A549 (cell line): ENCODE data around the gene ZNF43.
"Not testable (repeated sequence)": the region's sequence is repeated elsewhere in the genome, so short reads cannot be mapped to it uniquely, and the experiment has no call there.

Source experiments
- CHD2 ChIP-seq: fragments of 150-350 bp; IDR thresholded peaks from 2 replicates; pipeline ENCODE4 v1.6.1; 2014; ENCODE audit warnings: low read length; ENCODE audit not compliant: partially characterized antibody
- EP300 ChIP-seq, 2 experiments: fragments of >200 bp; sonication (Bioruptor Twin); formaldehyde crosslinking; IDR thresholded peaks; 2 replicates in 1 of 2; 3 replicates in 1 of 2; pipeline ENCODE4 v1.6.1; 2016 to 2017
- GATA3 ChIP-seq: IDR thresholded peaks from 2 replicates; pipeline ENCODE4 v1.6.1; 2012; ENCODE audit warnings: borderline replicate concordance
- KDM5A ChIP-seq: fragments of 200-600 bp; sonication (generic); IDR thresholded peaks from 2 replicates; pipeline ENCODE4 v1.6.1; 2016; ENCODE audit warnings: antibody characterized with exemption, mild to moderate bottlenecking
- MAFK ChIP-seq: fragments of 450-650 bp; IDR thresholded peaks from 2 replicates; pipeline ENCODE4 v1.6.1; 2014; ENCODE audit not compliant: partially characterized antibody
- MAZ ChIP-seq: fragments of 150-350 bp; IDR thresholded peaks from 2 replicates; pipeline ENCODE4 v1.6.1; 2014; ENCODE audit warnings: antibody characterized with exemption, low read depth, low read length, borderline replicate concordance
- MYC ChIP-seq: IDR thresholded peaks from 2 replicates; pipeline ENCODE4 v1.6.1; 2012; ENCODE audit warnings: mild to moderate bottlenecking, inconsistent platforms, low read length, improper control_type of control experiment, borderline replicate concordance
- POLR2A ChIP-seq: IDR thresholded peaks from 2 replicates; pipeline ENCODE4 v1.6.1; 2012; ENCODE audit warnings: mild to moderate bottlenecking, low read length
- POLR2AphosphoS2 ChIP-seq: conservative IDR thresholded peaks from 2 replicates; pipeline ENCODE4 v1.6.1; 2012; ENCODE audit warnings: low read length, improper control_type of control experiment, inconsistent platforms
- SREBF2 ChIP-seq: fragments of 450-650 bp; IDR thresholded peaks from 2 replicates; pipeline ENCODE4 v1.6.1; 2014; ENCODE audit warnings: mild to moderate bottlenecking, moderate library complexity
- TF ChIP-seq, protein P1 (sequence below): fragments of 450-650 bp; IDR thresholded peaks from 2 replicates; pipeline ENCODE4 v1.6.1; 2014; ENCODE audit warnings: antibody characterized with exemption
- TF ChIP-seq, protein P2 (sequence below): fragments of >200 bp; sonication (Bioruptor Twin); formaldehyde crosslinking; IDR thresholded peaks from 3 replicates; pipeline ENCODE4 v1.5.1; 2016

DNA sequence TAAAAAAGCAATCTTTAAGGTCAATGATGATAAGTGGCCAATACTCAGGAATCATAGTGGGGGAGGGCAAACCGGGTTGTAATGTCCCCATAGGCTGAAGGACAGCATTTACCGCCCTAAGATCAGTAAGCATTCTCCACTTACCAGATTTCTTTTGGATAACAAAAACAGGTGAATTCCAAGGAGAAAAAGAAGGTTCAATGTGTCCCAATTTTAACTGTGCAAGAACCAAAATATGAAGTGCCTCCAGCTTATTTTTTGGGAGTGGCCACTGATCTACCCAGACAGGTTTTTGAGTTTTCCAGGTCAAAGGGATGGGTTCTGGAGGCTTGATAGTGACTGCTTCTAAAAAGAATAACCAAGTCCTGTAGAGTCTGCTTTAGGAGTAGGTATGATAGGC is 49.5 kb upstream of the ZNF43 start:
- TF ChIP-seq SREBF2; MAFK; EP300 (IDR thresholded peaks at IDR 0.05); POLR2A; CHD2; GATA3; POLR2AphosphoS2; MAZ; KDM5A; MYC: not testable (repeated sequence)
- TF ChIP-seq, protein P1, sequence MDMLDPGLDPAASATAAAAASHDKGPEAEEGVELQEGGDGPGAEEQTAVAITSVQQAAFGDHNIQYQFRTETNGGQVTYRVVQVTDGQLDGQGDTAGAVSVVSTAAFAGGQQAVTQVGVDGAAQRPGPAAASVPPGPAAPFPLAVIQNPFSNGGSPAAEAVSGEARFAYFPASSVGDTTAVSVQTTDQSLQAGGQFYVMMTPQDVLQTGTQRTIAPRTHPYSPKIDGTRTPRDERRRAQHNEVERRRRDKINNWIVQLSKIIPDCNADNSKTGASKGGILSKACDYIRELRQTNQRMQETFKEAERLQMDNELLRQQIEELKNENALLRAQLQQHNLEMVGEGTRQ: not testable (repeated sequence)
- TF ChIP-seq, protein P2, sequence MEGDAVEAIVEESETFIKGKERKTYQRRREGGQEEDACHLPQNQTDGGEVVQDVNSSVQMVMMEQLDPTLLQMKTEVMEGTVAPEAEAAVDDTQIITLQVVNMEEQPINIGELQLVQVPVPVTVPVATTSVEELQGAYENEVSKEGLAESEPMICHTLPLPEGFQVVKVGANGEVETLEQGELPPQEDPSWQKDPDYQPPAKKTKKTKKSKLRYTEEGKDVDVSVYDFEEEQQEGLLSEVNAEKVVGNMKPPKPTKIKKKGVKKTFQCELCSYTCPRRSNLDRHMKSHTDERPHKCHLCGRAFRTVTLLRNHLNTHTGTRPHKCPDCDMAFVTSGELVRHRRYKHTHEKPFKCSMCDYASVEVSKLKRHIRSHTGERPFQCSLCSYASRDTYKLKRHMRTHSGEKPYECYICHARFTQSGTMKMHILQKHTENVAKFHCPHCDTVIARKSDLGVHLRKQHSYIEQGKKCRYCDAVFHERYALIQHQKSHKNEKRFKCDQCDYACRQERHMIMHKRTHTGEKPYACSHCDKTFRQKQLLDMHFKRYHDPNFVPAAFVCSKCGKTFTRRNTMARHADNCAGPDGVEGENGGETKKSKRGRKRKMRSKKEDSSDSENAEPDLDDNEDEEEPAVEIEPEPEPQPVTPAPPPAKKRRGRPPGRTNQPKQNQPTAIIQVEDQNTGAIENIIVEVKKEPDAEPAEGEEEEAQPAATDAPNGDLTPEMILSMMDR: not testable (repeated sequence)
